ENCODE measurements around the gene RPS19BP1.

The RPS19BP1 gene

GRCh38 chr22:39575552-39575825 lies 42.9 kb upstream of the RPS19BP1 start:
- H3K27ac ChIP-seq (ENCODE audit: low read length) = no peak overlapping the region
- no peaks in the 10 kb centered on the region for H3K4me1 ChIP-seq (ENCODE audit: insufficient read depth, low read length)
- H3K79me2 ChIP-seq (ENCODE audit: insufficient read depth, low read length) = no peaks in the 10 kb centered on the region
- ATAC-seq (ENCODE audit: insufficient read depth, low read depth) (no peak), DNase-seq (no peak)
- TF ChIP-seq EZH2 (IDR thresholded peaks at IDR 0.05; ENCODE audit: borderline replicate concordance, low read depth, low read length, severe bottlenecking) (no peak), CTCF (IDR thresholded peaks at IDR 0.05; ENCODE audit: borderline replicate concordance, extremely low read depth, low read length, poor library complexity, severe bottlenecking) (no peak)
- no peak overlapping the region for H3K4me2 ChIP-seq (ENCODE audit: insufficient read depth, low read length)
- no peaks in the 10 kb centered on the region for H3K9me3 ChIP-seq (ENCODE audit: insufficient read depth, low read length, severe bottlenecking)
- no peaks in the 10 kb centered on the region for H3K27me3 ChIP-seq (ENCODE audit: insufficient read depth, low read length, poor library complexity)
- H4K20me1 ChIP-seq (ENCODE audit: insufficient read depth, low read length) = peaks cover 6% of the 10 kb centered on the region; the same call in 1 of the 2 replicates
- no peak overlapping the region for H3K9ac ChIP-seq (ENCODE audit: low read depth, low read length)
- no peak overlapping the region for H2AFZ ChIP-seq (ENCODE audit: low read depth, low read length)
- no peak overlapping the region for H3K4me3 ChIP-seq (ENCODE audit: low read depth in 1 of 2, low read length in 2 of 2)
- H3K36me3 ChIP-seq (ENCODE audit: insufficient read depth, low read length) = no peaks in the 10 kb centered on the region

GRCh38 chr22:39574779-39575551 lies 42.4 kb upstream of the RPS19BP1 start:
- Histone ChIP-seq H3K9ac (ENCODE audit: low read depth, low read length) (no peak overlapping the region), H3K4me2 (ENCODE audit: insufficient read depth, low read length) (no peak overlapping the region), H2AFZ (ENCODE audit: low read depth, low read length) (no peak overlapping the region), H3K4me1 (ENCODE audit: insufficient read depth, low read length) (no peaks in the 10 kb centered on the region), H3K27me3 (ENCODE audit: insufficient read depth, low read length, poor library complexity) (no peaks in the 10 kb centered on the region), H3K9me3 (ENCODE audit: insufficient read depth, low read length, severe bottlenecking) (no peaks in the 10 kb centered on the region), H3K27ac (ENCODE audit: low read length) (no peak overlapping the region), H3K36me3 (ENCODE audit: insufficient read depth, low read length) (no peaks in the 10 kb centered on the region), H3K4me3 (ENCODE audit: low read depth in 1 of 2, low read length in 2 of 2) (no peak overlapping the region), H3K79me2 (ENCODE audit: insufficient read depth, low read length) (no peaks in the 10 kb centered on the region), H4K20me1 (ENCODE audit: insufficient read depth, low read length) (peaks cover 6% of the 10 kb centered on the region; the same call in 1 of the 2 replicates)
- no peak for TF ChIP-seq CTCF (IDR thresholded peaks at IDR 0.05; ENCODE audit: borderline replicate concordance, extremely low read depth, low read length, poor library complexity, severe bottlenecking)
- no peak for TF ChIP-seq EZH2 (IDR thresholded peaks at IDR 0.05; ENCODE audit: borderline replicate concordance, low read depth, low read length, severe bottlenecking)
- no peak for ATAC-seq (ENCODE audit: insufficient read depth, low read depth)
- no peak for DNase-seq

GRCh38 chr22:39571538-39571937 lies 39.0 kb upstream of the RPS19BP1 start:
- Histone ChIP-seq H3K79me2 (ENCODE audit: insufficient read depth, low read length) (no peaks in the 10 kb centered on the region), H2AFZ (ENCODE audit: low read depth, low read length) (no peak overlapping the region), H3K36me3 (ENCODE audit: insufficient read depth, low read length) (no peaks in the 10 kb centered on the region), H3K4me1 (ENCODE audit: insufficient read depth, low read length) (peaks cover 21% of the 10 kb centered on the region), H3K27me3 (ENCODE audit: insufficient read depth, low read length, poor library complexity) (no peaks in the 10 kb centered on the region), H3K4me2 (ENCODE audit: insufficient read depth, low read length) (no peak overlapping the region), H3K27ac (ENCODE audit: low read length) (no peak overlapping the region), H3K4me3 (ENCODE audit: low read depth in 1 of 2, low read length in 2 of 2) (no peak overlapping the region), H3K9ac (ENCODE audit: low read depth, low read length) (no peak overlapping the region), H3K9me3 (ENCODE audit: insufficient read depth, low read length, severe bottlenecking) (no peaks in the 10 kb centered on the region), H4K20me1 (ENCODE audit: insufficient read depth, low read length) (no peaks in the 10 kb centered on the region)
- no peak for ATAC-seq (ENCODE audit: insufficient read depth, low read depth)
- TF ChIP-seq EZH2 (IDR thresholded peaks at IDR 0.05; ENCODE audit: borderline replicate concordance, low read depth, low read length, severe bottlenecking) (no peak), CTCF (IDR thresholded peaks at IDR 0.05; ENCODE audit: borderline replicate concordance, extremely low read depth, low read length, poor library complexity, severe bottlenecking) (no peak)
- no peak for DNase-seq

Data from DND-41 (cell line).